HG03045 (cell line): ENCODE data around the gene CYTH1.

Source experiments
- ATAC-seq: cut with Tn5 transposase; IDR thresholded peaks from one replicate; pipeline ENCODE4 v1.9.1; 2021; ENCODE audit warnings: mild to moderate bottlenecking, moderate library complexity; ENCODE audit not compliant: unreplicated experiment

The CYTH1 gene

GRCh38 chr17:78629436-78629995 lies 152.6 kb downstream of the CYTH1 start:
- no peak for ATAC-seq

- ATAC-seq: no peak
Measured at GRCh38 chr17:78628547-78629435, 153.3 kb downstream of the CYTH1 start.

GRCh38 chr17:78624324-78625151 lies 157.5 kb downstream of the CYTH1 start:
- no peak for ATAC-seq
